Measurements from ENCODE around the gene SART1.
A peak's percentile ranks its signal among the peaks of the same experiment; 100 is the strongest.

SART1 gene

GRCh38 chr11:65983589-65983987 is 22.1 kb downstream of the SART1 start:
- H3K4me3 ChIP-seq (ENCODE audit: control insufficient read depth, low read depth, low read length), result no peak overlapping the region
- no peak for TF ChIP-seq CTCF (IDR thresholded peaks at IDR 0.05; ENCODE audit: control insufficient read depth, insufficient read depth, low read depth, low read length, missing control alignments)

GRCh38 chr11:65987336-65987735 is 25.8 kb downstream of the SART1 start:
- DNase-seq (ENCODE audit: low read depth), result no peak
- H3K4me3 ChIP-seq (ENCODE audit: control insufficient read depth, low read depth, low read length), result no peak overlapping the region
- TF ChIP-seq CTCF (IDR thresholded peaks at IDR 0.05; ENCODE audit: control insufficient read depth, insufficient read depth, low read depth, low read length, missing control alignments), result no peak

More at GRCh38 chr11:65983589-65983987, 22.1 kb downstream of the SART1 start:
- DNase-seq (ENCODE audit: low read depth), result no peak

DNA sequence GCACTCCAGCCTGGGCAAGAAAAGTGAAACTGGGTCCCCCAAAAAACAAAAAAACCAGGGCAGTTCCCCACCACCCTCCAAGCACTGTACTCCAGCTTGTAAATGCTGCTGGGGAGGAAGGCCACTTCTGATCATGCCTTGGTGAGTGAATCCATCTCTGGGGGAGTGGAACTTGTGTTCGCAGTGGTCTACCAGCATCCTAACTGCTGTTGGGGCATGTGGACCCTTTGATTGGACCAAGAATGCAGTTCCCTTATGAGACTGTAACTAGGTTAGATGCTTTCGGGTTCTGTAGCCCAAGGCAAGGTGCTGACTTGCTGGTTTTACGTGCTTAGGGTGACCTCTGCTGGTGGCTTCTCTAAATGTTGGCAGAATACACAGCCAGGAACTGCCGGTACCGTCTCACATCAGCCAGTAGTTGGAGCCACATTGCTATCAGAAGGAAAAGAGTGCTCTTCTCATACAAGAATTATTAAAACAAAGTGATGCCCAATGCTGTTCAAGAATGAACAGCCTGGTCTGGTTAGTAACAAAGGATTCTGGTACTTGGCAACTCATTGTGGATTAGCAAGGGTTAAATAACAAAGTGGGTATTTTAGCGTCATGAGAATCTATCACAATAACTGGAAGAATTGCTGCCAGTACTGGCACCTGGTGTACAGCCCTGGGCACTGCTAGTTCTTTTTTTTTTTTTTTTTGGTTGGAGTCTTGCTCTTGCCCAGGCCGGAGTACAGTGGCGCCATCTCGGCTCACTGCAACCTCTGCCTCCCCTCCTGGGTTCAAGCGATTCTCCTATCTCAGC is 27.5 kb downstream of the SART1 start:
- DNase-seq (ENCODE audit: low read depth), result peak; percentile 84
- TF ChIP-seq CTCF (IDR thresholded peaks at IDR 0.05; ENCODE audit: control insufficient read depth, insufficient read depth, low read depth, low read length, missing control alignments), result peak; percentile 92
- H3K4me3 ChIP-seq (ENCODE audit: control insufficient read depth, low read depth, low read length), result no peak overlapping the region

DNA sequence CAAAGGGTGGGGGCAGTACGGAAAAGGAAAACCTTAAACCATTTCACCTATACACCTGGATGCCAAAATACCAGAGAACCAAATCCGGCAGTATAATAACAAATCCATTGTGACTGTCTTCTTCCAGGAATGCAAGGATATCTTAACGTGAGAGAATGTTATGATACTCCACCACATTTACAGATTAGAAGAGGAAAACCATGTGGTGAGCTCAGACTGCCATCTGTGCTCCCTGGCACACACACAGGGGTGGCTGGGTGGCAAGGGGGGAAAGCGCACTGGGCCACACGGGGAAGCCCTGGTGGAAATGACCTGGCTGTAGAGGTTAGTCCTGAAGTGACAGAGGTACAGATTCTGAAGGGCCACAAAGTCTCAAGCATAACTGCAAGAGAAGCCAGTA is 30.5 kb downstream of the SART1 start:
- no peak for DNase-seq (ENCODE audit: low read depth)
- TF ChIP-seq CTCF (IDR thresholded peaks at IDR 0.05; ENCODE audit: control insufficient read depth, insufficient read depth, low read depth, low read length, missing control alignments), result no peak
- H3K4me3 ChIP-seq (ENCODE audit: control insufficient read depth, low read depth, low read length), result no peak overlapping the region

DNA sequence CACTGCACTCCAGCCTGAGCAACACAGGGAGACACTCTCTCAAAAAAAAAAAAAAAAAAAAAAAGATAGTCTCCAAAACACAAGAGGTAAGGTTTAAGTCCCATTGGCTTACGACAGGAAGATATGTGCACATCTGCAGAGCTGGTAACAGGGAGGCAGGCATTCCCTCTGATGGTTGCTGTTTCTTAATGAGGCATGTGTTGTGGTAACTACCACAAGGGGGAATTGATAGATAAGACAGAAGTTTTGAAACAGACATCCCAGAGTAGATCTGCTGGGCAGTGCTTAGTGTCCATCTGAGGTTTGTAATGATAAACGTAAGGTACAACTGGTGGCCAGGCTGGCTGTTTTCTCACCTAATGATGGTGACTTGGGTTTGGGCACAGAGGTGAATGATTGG is 35.8 kb downstream of the SART1 start:
- no peak for TF ChIP-seq CTCF (IDR thresholded peaks at IDR 0.05; ENCODE audit: control insufficient read depth, insufficient read depth, low read depth, low read length, missing control alignments)
- DNase-seq (ENCODE audit: low read depth), result no peak
- no peak overlapping the region for H3K4me3 ChIP-seq (ENCODE audit: control insufficient read depth, low read depth, low read length)

DNA sequence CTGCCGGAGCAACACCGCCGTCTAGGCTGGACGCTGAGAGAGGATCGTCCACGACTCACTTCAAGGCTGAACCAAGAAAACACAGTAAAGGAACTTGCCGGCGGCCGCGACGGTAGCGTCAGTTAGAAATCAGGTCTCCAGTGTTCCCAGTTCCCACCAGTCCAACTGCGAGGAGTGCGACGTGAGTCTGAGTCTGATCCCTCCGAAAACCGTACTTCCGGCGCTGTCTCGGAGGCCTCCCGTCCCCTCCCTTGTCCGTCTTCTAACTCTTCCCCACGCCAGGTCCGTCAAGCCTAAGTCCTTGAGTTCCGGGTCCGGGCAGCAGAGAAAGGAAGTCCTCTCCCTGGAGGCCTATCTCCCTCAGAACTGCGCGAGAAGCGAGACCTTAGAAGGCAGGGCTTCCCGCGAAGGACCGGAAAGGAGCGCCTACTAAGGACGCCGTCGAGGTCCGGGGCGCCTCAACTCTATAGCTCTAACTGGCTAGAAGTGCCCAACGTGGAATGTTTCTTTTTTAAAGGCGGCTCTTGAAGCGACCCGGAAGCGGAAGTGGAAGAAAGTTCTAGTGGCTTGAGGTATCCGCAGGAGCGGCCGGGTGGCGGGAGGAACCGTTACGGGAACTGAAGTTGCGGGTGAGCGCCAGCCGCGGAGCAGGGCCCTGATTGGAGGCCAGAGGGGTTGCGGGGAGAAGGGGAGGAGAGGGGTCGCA is 40.6 kb downstream of the SART1 start, which contains the start of the genes BANF1 and EIF1AD:
TSS of gene BANF1 (plus strand) at position 562 of the 706 bp plus-strand sequence. CDS start 748 bp downstream, outside the sequence.
TSS of gene EIF1AD (minus strand) at position 216 of the 706 bp plus-strand sequence. CDS start 1,768 bp downstream, outside the sequence.
- peak; percentile 90 for DNase-seq (ENCODE audit: low read depth)
- no peak for TF ChIP-seq CTCF (IDR thresholded peaks at IDR 0.05; ENCODE audit: control insufficient read depth, insufficient read depth, low read depth, low read length, missing control alignments)
- peak within 1 kb of the TSS; percentile 91 for H3K4me3 ChIP-seq (ENCODE audit: control insufficient read depth, low read depth, low read length)

Measured in AG09309 (cell line).